Epithelial cell of esophagus (primary cell): ENCODE results near the gene ZNF292.
"Not testable (repeated sequence)": the region's sequence is repeated elsewhere in the genome, so short reads cannot be mapped to it uniquely, and the experiment has no call there.

Source experiments
- DNase-seq: peaks from one replicate; pipeline ENCODE4 v3.0.0; 2010; ENCODE audit warnings: low read depth
- H3K4me3 ChIP-seq: 2 replicates; pipeline ENCODE4 v1.5.1; 2011; ENCODE audit warnings: mild to moderate bottlenecking, low read length, control low read depth
- CTCF ChIP-seq: IDR thresholded peaks from 2 replicates; pipeline ENCODE4 v1.5.1; 2011; ENCODE audit warnings: low read depth, mild to moderate bottlenecking, low read length, control low read depth, inconsistent platforms; ENCODE audit not compliant: insufficient read depth; ENCODE audit errors: missing control alignments

ZNF292 gene

GRCh38 chr6:87196275-87196842, 41.0 kb downstream of the ZNF292 start:
- no peak for TF ChIP-seq CTCF
- H3K4me3 ChIP-seq = no peak overlapping the region
- DNase-seq = no peak

DNA sequence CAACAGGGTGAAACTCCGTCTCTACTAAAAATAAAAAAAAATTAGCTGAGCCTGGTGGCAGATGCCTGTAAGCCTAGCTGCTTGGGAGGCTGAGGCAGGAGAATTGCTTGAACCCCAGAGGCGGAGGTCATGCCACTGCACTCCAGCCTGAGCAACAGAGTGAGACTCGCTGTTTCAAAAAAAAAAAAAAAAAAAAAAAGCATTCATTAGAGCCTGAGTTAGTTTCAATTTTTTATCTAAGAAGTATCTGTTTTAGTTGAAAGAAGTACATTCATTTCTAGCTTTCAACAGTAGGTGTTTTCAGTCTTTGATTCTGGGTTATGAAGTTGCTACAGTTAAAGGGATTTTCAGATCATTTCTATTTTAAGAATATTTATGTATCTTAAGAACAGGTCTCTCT, 42.2 kb downstream of the ZNF292 start:
- no peak for TF ChIP-seq CTCF
- no peak for DNase-seq

GRCh38 chr6:87198022-87198810, 42.9 kb downstream of the ZNF292 start:
- DNase-seq = peak; percentile 9
- H3K4me3 ChIP-seq = not testable (repeated sequence)

More for the DNA sequence above, 42.2 kb downstream of the ZNF292 start:
- no peak overlapping the region for H3K4me3 ChIP-seq

DNA sequence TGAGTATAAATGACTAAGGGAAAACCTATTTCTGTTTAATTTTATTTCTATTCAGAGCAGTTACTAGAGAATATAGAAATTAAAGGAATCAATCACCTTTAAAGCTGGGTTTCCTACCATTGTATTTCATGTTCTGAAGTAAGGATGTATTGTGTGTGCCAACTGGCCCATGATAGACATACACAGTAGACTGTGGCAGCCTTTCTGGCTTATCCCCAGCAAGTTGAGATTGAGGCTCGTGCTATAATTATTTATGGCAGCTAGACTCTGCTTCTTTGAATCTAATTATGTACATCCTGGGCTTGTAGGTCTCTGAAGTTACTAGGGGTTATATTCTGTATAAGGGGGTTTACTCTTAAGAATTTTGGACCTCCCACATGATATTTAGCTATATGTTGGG, 44.4 kb downstream of the ZNF292 start:
- H3K4me3 ChIP-seq = no peak overlapping the region
- DNase-seq = no peak
- no peak for TF ChIP-seq CTCF

- no peak for DNase-seq
- H3K4me3 ChIP-seq = no peak overlapping the region
- no peak for TF ChIP-seq CTCF
Observed at GRCh38 chr6:87200469-87201175, 45.3 kb downstream of the ZNF292 start.

GRCh38 chr6:87203448-87204023, 48.2 kb downstream of the ZNF292 start:
- no peak for DNase-seq
- no peak overlapping the region for H3K4me3 ChIP-seq
- TF ChIP-seq CTCF = no peak

DNA sequence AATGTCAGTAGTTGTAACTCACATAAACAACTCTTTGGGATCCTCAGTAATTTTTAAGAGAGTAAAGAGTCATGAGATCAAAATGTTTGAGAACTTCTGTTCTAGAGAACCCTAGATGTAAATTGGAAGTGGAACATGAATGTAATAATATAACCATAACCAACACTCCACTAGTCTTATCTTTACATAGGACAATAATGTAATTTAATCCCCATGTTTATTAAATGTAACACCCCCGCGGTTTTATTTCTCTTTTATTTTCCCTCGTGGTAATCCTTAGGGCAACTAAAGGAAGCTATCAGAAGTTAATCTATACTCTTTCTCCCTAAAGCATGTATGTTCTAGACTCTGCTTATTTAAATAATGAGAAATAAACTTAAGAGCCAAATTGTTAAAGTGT, 54.4 kb downstream of the ZNF292 start:
- no peak for TF ChIP-seq CTCF

More for the DNA sequence above, 54.4 kb downstream of the ZNF292 start:
- no peak overlapping the region for H3K4me3 ChIP-seq
- no peak for DNase-seq
